HEK293T (cell line): ENCODE data around the gene AMT.

Experiments
- FOXA1 ChIP-seq: fragments of 450-650 bp; IDR thresholded peaks from 2 replicates; pipeline ENCODE4 v1.6.1; 2016; ENCODE audit warnings: mild to moderate bottlenecking
- PKNOX1 ChIP-seq: fragments of 450-650 bp; IDR thresholded peaks from 2 replicates; pipeline ENCODE4 v1.6.1; 2016
- SUZ12 ChIP-seq: fragments of 450-650 bp; IDR thresholded peaks from 2 replicates; pipeline ENCODE4 v1.6.1; 2016; ENCODE audit warnings: mild to moderate bottlenecking

GRCh38 chr3:49427586-49427985, 5.3 kb upstream of the AMT start:
- TF ChIP-seq FOXA1 (no peak), PKNOX1 (no peak), SUZ12 (no peak)
